A549 (cell line): ENCODE measurements around the gene GSTM2. TPM values are rescaled to one million over a fixed set of nuclear protein-coding genes. Genes with fewer than 3 reads are reported as not detected.
"Not testable (repeated sequence)": the region's sequence is repeated elsewhere in the genome, so short reads cannot be mapped to it uniquely, and the experiment has no call there.

ENCODE experiments used
- ATAC-seq, 2 experiments: fragments of 200-7000 bp in 1 of 2; fragments of >200 bp in 1 of 2; cut with Nextera tagmentation in 1 of 2; cut with Tn5 transposase in 1 of 2; 3 replicates each; pipeline versions ENCODE4 v1.8.0 to v1.9.1; 2018 to 2020; ENCODE audit warnings: mild to moderate bottlenecking in 1 of 2, moderate library complexity in 1 of 2
- CTCF ChIA-PET: fragments of 300-600 bp; sonication (Branson Sonifier 250); formaldehyde crosslinking; extraction: SDS; loops from one replicate; lab custom pipeline; 2021; ENCODE audit warnings: antibody characterized with exemption, inconsistent platforms; lab: Yijun Ruan, JAX
- POLR2A ChIA-PET: fragments of 350-600 bp; formaldehyde crosslinking; extraction: SDS; loops from one replicate; lab custom pipeline; 2021; ENCODE audit warnings: antibody characterized with exemption, inconsistent platforms; lab: Yijun Ruan, JAX
- DNase-seq, 2 experiments: peaks; one replicate each; pipeline versions ENCODE4 v3.0.0 to v3.0.0-alpha.2; 2011 to 2016; ENCODE audit warnings: low read depth in 1 of 2, low spot score in 1 of 2
- FAIRE-seq: peaks from 2 replicates; lab custom pipeline; 2011; peaks lifted over from hg19 to GRCh38; lab: Jason Lieb, UNC
- H3K27ac ChIP-seq, 2 experiments: fragments of >200 bp; sonication (Bioruptor Twin); formaldehyde crosslinking; 3 replicates each; pipeline ENCODE4 v1.5.1; 2016 to 2017
- H3K4me1 ChIP-seq: fragments of >200 bp; sonication (Bioruptor Twin); formaldehyde crosslinking; 3 replicates; pipeline ENCODE4 v1.6.1; 2016
- H3K4me2 ChIP-seq: fragments of >200 bp; sonication (Bioruptor Twin); formaldehyde crosslinking; 3 replicates; pipeline ENCODE4 v1.6.1; 2016
- H3K4me3 ChIP-seq: fragments of >200 bp; sonication (Bioruptor Twin); formaldehyde crosslinking; 3 replicates; pipeline ENCODE4 v1.5.1; 2016
- H3K9me3 ChIP-seq: fragments of >200 bp; sonication (Bioruptor Twin); formaldehyde crosslinking; 3 replicates; pipeline ENCODE4 v1.6.1; 2016
- BHLHE40 ChIP-seq: IDR thresholded peaks from 2 replicates; pipeline ENCODE4 v1.6.1; 2012; ENCODE audit warnings: low read depth, low read length, inconsistent platforms
- CHD4 ChIP-seq: fragments of 200-600 bp; sonication (generic); IDR thresholded peaks from 2 replicates; pipeline ENCODE4 v1.6.1; 2016; ENCODE audit warnings: antibody characterized with exemption, mild to moderate bottlenecking, borderline replicate concordance
- EHF ChIP-seq: fragments of 250-450 bp; sonication (Bioruptor Pico); IDR thresholded peaks from 2 replicates; pipeline ENCODE4 v1.5.0; 2020; ENCODE audit warnings: mild to moderate bottlenecking
- FOXS1 ChIP-seq: fragments of 250-450 bp; sonication (Bioruptor Pico); IDR thresholded peaks from 2 replicates; pipeline ENCODE4 v1.5.0; 2020; ENCODE audit warnings: mild to moderate bottlenecking, moderate library complexity
- HEYL ChIP-seq: fragments of 250-450 bp; sonication (Bioruptor Pico); IDR thresholded peaks from 2 replicates; pipeline ENCODE4 v1.8.0; 2021; ENCODE audit warnings: mild to moderate bottlenecking, moderate library complexity
- HOXB5 ChIP-seq: fragments of 250-450 bp; sonication (Bioruptor Pico); IDR thresholded peaks from 2 replicates; pipeline ENCODE4 v1.5.0; 2020; ENCODE audit warnings: mild to moderate bottlenecking, moderate library complexity
- JUN ChIP-seq, 2 experiments: fragments of >200 bp; sonication (Bioruptor Twin); formaldehyde crosslinking; IDR thresholded peaks; 2 replicates in 1 of 2; 3 replicates in 1 of 2; pipeline ENCODE4 v1.6.1; 2016 to 2017
- MAFK ChIP-seq: fragments of 450-650 bp; IDR thresholded peaks from 2 replicates; pipeline ENCODE4 v1.6.1; 2014; ENCODE audit not compliant: partially characterized antibody
- MAZ ChIP-seq: fragments of 150-350 bp; IDR thresholded peaks from 2 replicates; pipeline ENCODE4 v1.6.1; 2014; ENCODE audit warnings: antibody characterized with exemption, low read depth, low read length, borderline replicate concordance
- MYC ChIP-seq: IDR thresholded peaks from 2 replicates; pipeline ENCODE4 v1.6.1; 2012; ENCODE audit warnings: mild to moderate bottlenecking, inconsistent platforms, low read length, improper control_type of control experiment, borderline replicate concordance
- PHF8 ChIP-seq: fragments of 200-600 bp; sonication (generic); IDR thresholded peaks from 2 replicates; pipeline ENCODE4 v1.6.1; 2016; ENCODE audit warnings: low read depth, mild to moderate bottlenecking, antibody characterized with exemption, moderate library complexity, borderline replicate concordance
- POLR2A ChIP-seq: IDR thresholded peaks from 2 replicates; pipeline ENCODE4 v1.6.1; 2012; ENCODE audit warnings: mild to moderate bottlenecking, low read length
- POLR2AphosphoS2 ChIP-seq: conservative IDR thresholded peaks from 2 replicates; pipeline ENCODE4 v1.6.1; 2012; ENCODE audit warnings: low read length, improper control_type of control experiment, inconsistent platforms
- RFX5 ChIP-seq: fragments of 450-650 bp; IDR thresholded peaks from 2 replicates; pipeline ENCODE4 v1.7.1; 2014; ENCODE audit warnings: antibody characterized with exemption, mild to moderate bottlenecking, moderate library complexity
- TFCP2L1 ChIP-seq: fragments of 250-450 bp; sonication (Bioruptor Pico); IDR thresholded peaks from 2 replicates; pipeline ENCODE4 v1.5.0; 2021; ENCODE audit warnings: mild to moderate bottlenecking
- USF2 ChIP-seq: fragments of 450-650 bp; IDR thresholded peaks from 2 replicates; pipeline ENCODE4 v1.6.1; 2014; ENCODE audit warnings: antibody characterized with exemption
- WGBS: methylation state at CpG from one replicate; pipeline ENCODE4 v1.1.6; 2017; ENCODE audit errors: missing lambda C conversion rate; 5-methylcytosine and 5-hydroxymethylcytosine counted together
- polyA plus RNA-seq, 4 experiments: library from polyadenylated mRNA; depleted of rRNA in 3 of 4; stranded (reverse); fragments of >200 nt; fragmentation: RNase III in 1 of 4; extraction: RNeasy Plus Mini Kit Qiagen cat#74134 plus additional on column Dnase treatment in 1 of 4; gene quantifications; 2 replicates in 3 of 4; 3 replicates in 1 of 4; pipeline ENCODE4 v1.2.3, GENCODE V29; 2011 to 2017
- TF ChIP-seq, protein P1 (sequence below): IDR thresholded peaks from 2 replicates; pipeline ENCODE4 v1.6.1; 2012; ENCODE audit warnings: low read depth, borderline replicate concordance
- TF ChIP-seq, protein P2 (sequence below): fragments of >200 bp; sonication (Bioruptor Twin); formaldehyde crosslinking; IDR thresholded peaks from 2 replicates; pipeline ENCODE4 v1.6.1; 2016
- TF ChIP-seq, protein P3 (sequence below): fragments of 250-450 bp; sonication (Bioruptor Pico); IDR thresholded peaks from 2 replicates; pipeline ENCODE4 v1.5.0; 2020; ENCODE audit warnings: low read depth, mild to moderate bottlenecking, moderate library complexity

The GSTM2 gene
- polyA plus RNA-seq, 2 of the 4 experiments (the other 2 are of a cell fraction), result 4.8 to 6.5 TPM

GRCh38 chr1:109705411-109705810 is 37.6 kb downstream of the GSTM2 start:
- FAIRE-seq, result no peak
- 55% methylated on average over 4 of the region's 4 CpGs for WGBS
- no peak overlapping the region for H3K4me2 ChIP-seq
- no peaks in the 10 kb centered on the region for H3K4me1 ChIP-seq
- no peak overlapping the region for H3K4me3 ChIP-seq
- H3K9me3 ChIP-seq, result no peaks in the 10 kb centered on the region
- ATAC-seq, result no peak
- no peak for DNase-seq
- POLR2A ChIA-PET, result interaction anchor here (0.6 kb wide), 1 partner anchor 23 kb away, joined by 3 read pairs; no protein-coding TSS in a partner anchor
- no peak overlapping the region for H3K27ac ChIP-seq
- no peak for TF ChIP-seq PHF8
- no peak for TF ChIP-seq BHLHE40
- CTCF ChIA-PET, result no interaction called here

- H3K27ac ChIP-seq, ATAC-seq, DNase-seq, H3K4me2 ChIP-seq, H3K9me3 ChIP-seq, POLR2A ChIA-PET, H3K4me1 ChIP-seq, H3K4me3 ChIP-seq, FAIRE-seq: not testable (repeated sequence)
- WGBS, result 88% methylated on average over 4 of the region's 4 CpGs
- CTCF ChIA-PET, result interaction anchor here (0.7 kb wide), 1 partner anchor 11 kb away, joined by 3 read pairs; no protein-coding TSS in a partner anchor
These were observed 41.1 kb downstream of the GSTM2 start for GRCh38 chr1:109708949-109709348.

- H3K4me3 ChIP-seq, H3K27ac ChIP-seq, ATAC-seq, POLR2A ChIA-PET, FAIRE-seq, DNase-seq, H3K4me2 ChIP-seq, H3K4me1 ChIP-seq, H3K9me3 ChIP-seq: not testable (repeated sequence)
- CTCF ChIA-PET, result interaction anchor here (0.7 kb wide), 1 partner anchor 10 kb away, joined by 3 read pairs; no protein-coding TSS in a partner anchor
These were observed 42.0 kb downstream of the GSTM2 start for GRCh38 chr1:109709822-109710221.

DNA sequence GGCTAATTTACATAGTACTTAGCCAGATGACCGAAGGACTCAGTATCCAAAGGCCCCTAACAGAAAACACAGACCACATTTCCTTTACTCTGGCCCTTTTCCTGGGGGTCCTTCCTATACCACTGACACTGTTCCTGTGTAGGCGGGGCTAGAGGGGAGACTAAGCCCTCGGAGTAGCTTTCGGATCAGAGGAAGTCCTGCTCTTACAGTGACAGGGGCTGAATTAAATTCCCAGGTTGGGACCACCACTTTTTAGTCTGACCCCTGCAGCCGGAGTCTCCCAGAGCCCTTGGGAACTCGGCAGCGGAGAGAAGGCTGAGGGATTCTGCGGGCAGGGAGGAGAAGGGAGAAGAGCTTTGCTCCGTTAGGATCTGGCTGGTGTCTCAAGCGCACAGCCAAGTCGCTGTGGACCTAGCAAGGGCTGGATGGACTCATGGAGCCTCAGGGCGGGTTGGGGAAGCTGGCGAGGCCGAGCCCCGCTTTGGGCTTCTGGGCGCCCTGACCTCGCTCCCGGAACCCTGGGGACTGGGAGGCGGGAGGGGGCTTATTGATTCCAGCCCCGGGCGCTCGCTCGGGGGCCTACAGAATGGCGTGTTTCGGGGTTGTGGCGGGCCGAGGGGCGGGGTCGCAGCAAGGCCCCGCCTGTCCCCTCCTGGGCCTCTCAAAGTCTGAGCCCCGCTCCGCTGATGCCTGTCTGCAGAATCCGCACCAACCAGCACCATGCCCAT is 43.9 kb downstream of the GSTM2 start, which contains the start of gene GSTM5:
GSTM5 (plus strand) TSS at position 659 of the 728 bp plus-strand sequence; CDS start at position 721, 62 bp downstream.
- ATAC-seq, FAIRE-seq, POLR2A ChIA-PET, H3K4me2 ChIP-seq, H3K4me3 ChIP-seq, H3K4me1 ChIP-seq, H3K27ac ChIP-seq, DNase-seq, H3K9me3 ChIP-seq: not testable (repeated sequence)
- CTCF ChIA-PET, result interaction anchor here (1.3 kb wide), 1 partner anchor 62 kb away, joined by 4 read pairs; no protein-coding TSS in a partner anchor
- 92% methylated on average over 14 of the region's 33 CpGs for WGBS

- H3K4me3 ChIP-seq, result no peak overlapping the region
- CTCF ChIA-PET, result interaction anchor here (1.3 kb wide), 1 partner anchor 62 kb away, joined by 4 read pairs; no protein-coding TSS in a partner anchor
- POLR2A ChIA-PET, result no interaction called here
- ATAC-seq, result no peak
- WGBS, result 86% methylated on average over 1 of the region's 22 CpGs
- no peak for DNase-seq
- no peak overlapping the region for H3K27ac ChIP-seq
- no peak for FAIRE-seq
- H3K4me1 ChIP-seq, result no peaks in the 10 kb centered on the region
- no peak overlapping the region for H3K4me2 ChIP-seq
- no peaks in the 10 kb centered on the region for H3K9me3 ChIP-seq
- TF ChIP-seq POLR2AphosphoS2 (no peak), RFX5 (no peak), MAFK (no peak), HOXB5 (CRISPR knock-in tag) (no peak), USF2 (no peak), JUN (IDR thresholded peaks at IDR 0.05) (no peak), HEYL (CRISPR knock-in tag) (no peak), CHD4 (no peak), POLR2A (no peak), MAZ (no peak), EHF (CRISPR knock-in tag) (no peak), MYC (no peak), TFCP2L1 (no peak), FOXS1 (CRISPR knock-in tag) (no peak)
- TF ChIP-seq, protein P1, sequence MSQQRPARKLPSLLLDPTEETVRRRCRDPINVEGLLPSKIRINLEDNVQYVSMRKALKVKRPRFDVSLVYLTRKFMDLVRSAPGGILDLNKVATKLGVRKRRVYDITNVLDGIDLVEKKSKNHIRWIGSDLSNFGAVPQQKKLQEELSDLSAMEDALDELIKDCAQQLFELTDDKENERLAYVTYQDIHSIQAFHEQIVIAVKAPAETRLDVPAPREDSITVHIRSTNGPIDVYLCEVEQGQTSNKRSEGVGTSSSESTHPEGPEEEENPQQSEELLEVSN, result no peak
- TF ChIP-seq, protein P2, sequence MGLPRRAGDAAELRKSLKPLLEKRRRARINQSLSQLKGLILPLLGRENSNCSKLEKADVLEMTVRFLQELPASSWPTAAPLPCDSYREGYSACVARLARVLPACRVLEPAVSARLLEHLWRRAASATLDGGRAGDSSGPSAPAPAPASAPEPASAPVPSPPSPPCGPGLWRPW, result no peak
- TF ChIP-seq, protein P3, sequence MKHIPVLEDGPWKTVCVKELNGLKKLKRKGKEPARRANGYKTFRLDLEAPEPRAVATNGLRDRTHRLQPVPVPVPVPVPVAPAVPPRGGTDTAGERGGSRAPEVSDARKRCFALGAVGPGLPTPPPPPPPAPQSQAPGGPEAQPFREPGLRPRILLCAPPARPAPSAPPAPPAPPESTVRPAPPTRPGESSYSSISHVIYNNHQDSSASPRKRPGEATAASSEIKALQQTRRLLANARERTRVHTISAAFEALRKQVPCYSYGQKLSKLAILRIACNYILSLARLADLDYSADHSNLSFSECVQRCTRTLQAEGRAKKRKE (CRISPR knock-in tag), result no peak
These were observed 44.5 kb downstream of the GSTM2 start for GRCh38 chr1:109712321-109712864.
